Keratinocyte (primary cell): ENCODE data around the gene ESYT3. TPM values are rescaled to one million over a fixed set of nuclear protein-coding genes. Genes with fewer than 3 reads are reported as not detected.

ENCODE experiments used
- DNase-seq: peaks from one replicate; pipeline ENCODE4 v3.0.0-alpha.2; 2011; ENCODE audit warnings: low read depth, missing footprints, low spot score
- FAIRE-seq: peaks from 2 replicates; lab custom pipeline; 2011; peaks lifted over from hg19 to GRCh38; lab: Jason Lieb, UNC
- H2AFZ ChIP-seq: 2 replicates; pipeline ENCODE4 v1.6.0; 2012; ENCODE audit warnings: low read length, control low read depth, inconsistent platforms; ENCODE audit not compliant: control insufficient read depth
- H3K27ac ChIP-seq: 2 replicates; pipeline ENCODE4 v1.5.1; 2011; ENCODE audit warnings: low read length; ENCODE audit not compliant: control insufficient read depth, insufficient read depth
- H3K27me3 ChIP-seq: 3 replicates; pipeline ENCODE4 v1.6.0; 2011; ENCODE audit warnings: low read length; ENCODE audit not compliant: control insufficient read depth, insufficient read depth; ENCODE audit errors: extremely low read depth
- H3K36me3 ChIP-seq, 2 experiments: 2 replicates in 1 of 2; 3 replicates in 1 of 2; pipeline ENCODE4 v1.5.1; 2011; ENCODE audit warnings: low read length in 2 of 2, mild to moderate bottlenecking in 1 of 2; ENCODE audit not compliant: control insufficient read depth in 2 of 2, insufficient read depth in 2 of 2; ENCODE audit errors: extremely low read depth in 1 of 2
- H3K4me1 ChIP-seq: 3 replicates; pipeline ENCODE4 v1.5.1; 2011; ENCODE audit warnings: low read length; ENCODE audit not compliant: control insufficient read depth, insufficient read depth; ENCODE audit errors: extremely low read depth
- H3K4me2 ChIP-seq: 3 replicates; pipeline ENCODE4 v1.6.0; 2011; ENCODE audit warnings: low read depth, low read length; ENCODE audit not compliant: control insufficient read depth, insufficient read depth; ENCODE audit errors: extremely low read depth
- H3K4me3 ChIP-seq, 3 experiments: fragments of 200-600 bp in 1 of 3; sonication (generic) in 1 of 3; 2 replicates in 2 of 3; 3 replicates in 1 of 3; pipeline ENCODE4 v1.5.1; 2011 to 2016; ENCODE audit warnings: low read length in 3 of 3, mild to moderate bottlenecking in 3 of 3, control low read depth in 2 of 3, inconsistent platforms in 1 of 3, low read depth in 1 of 3, mixed read lengths in 1 of 3, mixed run types in 1 of 3, moderate library complexity in 1 of 3; ENCODE audit not compliant: control insufficient read depth in 2 of 3, insufficient read depth in 2 of 3; ENCODE audit errors: extremely low read depth in 1 of 3
- H3K79me2 ChIP-seq: 2 replicates; pipeline ENCODE4 v1.6.0; 2012; ENCODE audit warnings: low read length; ENCODE audit not compliant: control insufficient read depth, insufficient read depth
- H3K9ac ChIP-seq: 3 replicates; pipeline ENCODE4 v1.6.0; 2011; ENCODE audit warnings: low read length; ENCODE audit not compliant: control insufficient read depth, insufficient read depth; ENCODE audit errors: extremely low read depth
- H3K9me1 ChIP-seq: 3 replicates; pipeline ENCODE4 v1.6.0; 2011; ENCODE audit warnings: low read length; ENCODE audit not compliant: control insufficient read depth, insufficient read depth; ENCODE audit errors: extremely low read depth
- H3K9me3 ChIP-seq: 2 replicates; pipeline ENCODE4 v1.5.1; 2012; ENCODE audit warnings: low read depth, low read length; ENCODE audit not compliant: control insufficient read depth
- H4K20me1 ChIP-seq: 3 replicates; pipeline ENCODE4 v1.6.0; 2011; ENCODE audit warnings: low read length; ENCODE audit not compliant: control insufficient read depth, insufficient read depth; ENCODE audit errors: extremely low read depth
- EZH2 ChIP-seq: IDR thresholded peaks from one replicate; pipeline ENCODE4 v1.6.1; 2012; ENCODE audit warnings: inconsistent platforms, mild to moderate bottlenecking, low read length, moderate library complexity
- dilution Hi-C: fragments of 300-500 bp; cut with MboI; formaldehyde crosslinking; loops from one replicate; pipeline ENCODE4 v1.7.0; 2020; ENCODE audit warnings: low sequenced_read_pairs; ENCODE audit not compliant: extremely low pct_ligation_motif_present
- polyA plus RNA-seq, 5 experiments: library from polyadenylated mRNA; depleted of rRNA in 3 of 5; stranded (reverse) in 3 of 5; stranded (forward) in 1 of 5; unstranded in 1 of 5; fragments of >200 nt; gene quantifications; 1 replicate in 1 of 5; 2 replicates in 3 of 5; 3 replicates in 1 of 5; pipeline versions ENCODE4 v1.2.1 to v1.2.3, GENCODE V29; 2011 to 2012; ENCODE audit warnings: missing spikeins in 2 of 5, low read depth in 1 of 5, low replicate concordance in 1 of 5
- TF ChIP-seq, protein P1 (sequence below), 3 experiments: IDR thresholded peaks in 1 of 3; conservative IDR thresholded peaks in 1 of 3; optimal IDR thresholded peaks in 1 of 3; 2 replicates in 2 of 3; 3 replicates in 1 of 3; pipeline versions ENCODE3 to v1.5.1; 2011; ENCODE audit warnings: low read length in 3 of 3, mild to moderate bottlenecking in 3 of 3, moderate library complexity in 2 of 3, control low read depth in 1 of 3, inconsistent platforms in 1 of 3; ENCODE audit not compliant: insufficient read depth in 2 of 3; ENCODE audit errors: extremely low read depth in 1 of 3

Gene ESYT3
- polyA plus RNA-seq, 1 donor (not counting 4 experiments of a cell fraction or from before 2014, with no cell fraction given), result 0.62 TPM

- no peak for FAIRE-seq
- peak overlapping the region; percentile 88 for H3K4me2 ChIP-seq
- H3K9me3 ChIP-seq, result no peaks in the 10 kb centered on the region
- DNase-seq, result no peak
- H3K9ac ChIP-seq, result peak overlapping the region; percentile 46
- H3K4me3 ChIP-seq, result peak overlapping the region; percentile 40 to 65 (median 56)
- H3K27me3 ChIP-seq, result peaks cover 24% of the 10 kb centered on the region
- dilution Hi-C loops, result no loop called here
- H2AFZ ChIP-seq, result peak overlapping the region; percentile 81
- no peaks in the 10 kb centered on the region for H4K20me1 ChIP-seq
- no peaks in the 10 kb centered on the region for H3K79me2 ChIP-seq
- no peaks in the 10 kb centered on the region for H3K36me3 ChIP-seq
- peaks cover 6% of the 10 kb centered on the region for H3K4me1 ChIP-seq
- no peaks in the 10 kb centered on the region for H3K9me1 ChIP-seq
- no peak overlapping the region for H3K27ac ChIP-seq
- TF ChIP-seq EZH2, result peak; percentile 51
- TF ChIP-seq, protein P1, sequence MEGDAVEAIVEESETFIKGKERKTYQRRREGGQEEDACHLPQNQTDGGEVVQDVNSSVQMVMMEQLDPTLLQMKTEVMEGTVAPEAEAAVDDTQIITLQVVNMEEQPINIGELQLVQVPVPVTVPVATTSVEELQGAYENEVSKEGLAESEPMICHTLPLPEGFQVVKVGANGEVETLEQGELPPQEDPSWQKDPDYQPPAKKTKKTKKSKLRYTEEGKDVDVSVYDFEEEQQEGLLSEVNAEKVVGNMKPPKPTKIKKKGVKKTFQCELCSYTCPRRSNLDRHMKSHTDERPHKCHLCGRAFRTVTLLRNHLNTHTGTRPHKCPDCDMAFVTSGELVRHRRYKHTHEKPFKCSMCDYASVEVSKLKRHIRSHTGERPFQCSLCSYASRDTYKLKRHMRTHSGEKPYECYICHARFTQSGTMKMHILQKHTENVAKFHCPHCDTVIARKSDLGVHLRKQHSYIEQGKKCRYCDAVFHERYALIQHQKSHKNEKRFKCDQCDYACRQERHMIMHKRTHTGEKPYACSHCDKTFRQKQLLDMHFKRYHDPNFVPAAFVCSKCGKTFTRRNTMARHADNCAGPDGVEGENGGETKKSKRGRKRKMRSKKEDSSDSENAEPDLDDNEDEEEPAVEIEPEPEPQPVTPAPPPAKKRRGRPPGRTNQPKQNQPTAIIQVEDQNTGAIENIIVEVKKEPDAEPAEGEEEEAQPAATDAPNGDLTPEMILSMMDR (optimal IDR thresholded peaks at IDR 0.05 in 1 of 3, IDR thresholded peaks at IDR 0.05 in 1 of 3, conservative IDR thresholded peaks at IDR 0.05 in 1 of 3; ENCODE audit: extremely low read depth in 1 of 3, insufficient read depth in 2 of 3, low read length in 3 of 3), result no peak
Measured at GRCh38 chr3:138434875-138435772, 708 bp downstream of the ESYT3 start.

DNA sequence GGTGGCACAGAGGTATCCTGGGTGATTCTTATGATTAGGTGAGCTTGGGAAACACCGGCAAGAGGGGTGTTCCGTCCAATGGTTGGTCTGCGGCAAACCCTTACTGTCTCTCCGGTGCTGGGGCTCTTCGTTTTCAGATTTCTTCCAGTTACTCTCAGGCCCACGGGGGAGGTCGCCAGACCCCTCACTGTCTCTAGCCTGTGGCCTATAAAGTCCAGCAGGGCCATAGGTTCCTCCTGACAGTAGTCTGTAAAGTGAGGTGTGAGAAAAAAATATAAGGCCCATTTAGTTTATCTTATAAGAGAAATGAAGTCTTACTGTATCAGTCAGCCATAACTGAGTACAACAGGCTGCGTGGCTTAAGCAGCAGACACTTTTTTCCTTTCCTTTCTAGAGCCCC is 1.4 kb downstream of the ESYT3 start:
- Histone ChIP-seq H3K79me2 (no peaks in the 10 kb centered on the region), H3K9me3 (no peaks in the 10 kb centered on the region), H2AFZ (no peak overlapping the region), H3K27ac (no peak overlapping the region), H3K27me3 (peaks cover 24% of the 10 kb centered on the region), H3K4me2 (peak overlapping the region; percentile 88), H3K36me3 (no peaks in the 10 kb centered on the region), H4K20me1 (no peaks in the 10 kb centered on the region), H3K9ac (no peak overlapping the region), H3K4me3 (peak overlapping the region in 1 of 3 experiments; percentile 39), H3K4me1 (peaks cover 6% of the 10 kb centered on the region), H3K9me1 (no peaks in the 10 kb centered on the region)
- dilution Hi-C loops, result no loop called here
- FAIRE-seq, result no peak
- DNase-seq, result no peak
- TF ChIP-seq, protein P1 (optimal IDR thresholded peaks at IDR 0.05 in 1 of 3, IDR thresholded peaks at IDR 0.05 in 1 of 3, conservative IDR thresholded peaks at IDR 0.05 in 1 of 3; ENCODE audit: extremely low read depth in 1 of 3, insufficient read depth in 2 of 3, low read length in 3 of 3), result no peak
